ENCODE results near the gene PDHX.

The PDHX gene

GRCh38 chr11:34957206-34957605, 40.8 kb downstream of the PDHX start:
- Histone ChIP-seq H3K4me2 (ENCODE audit: low read depth, low read length, poor library complexity, severe bottlenecking) (no peak overlapping the region), H3K9me3 (ENCODE audit: insufficient read depth, low read depth, low read length) (no peaks in the 10 kb centered on the region), H3K27me3 (ENCODE audit: insufficient read depth, low read length, poor library complexity, severe bottlenecking) (no peaks in the 10 kb centered on the region), H2AFZ (ENCODE audit: low read length) (no peak overlapping the region), H3K4me1 (ENCODE audit: insufficient read depth, low read length, poor library complexity, severe bottlenecking) (no peaks in the 10 kb centered on the region), H3K4me3 (ENCODE audit: low read length, poor library complexity, severe bottlenecking) (no peak overlapping the region), H3K36me3 (ENCODE audit: insufficient read depth, low read length) (peaks cover 16% of the 10 kb centered on the region; the same call in 1 of the 2 replicates), H3F3A (ENCODE audit: low read depth) (no peaks in the 10 kb centered on the region), H3K9me2 (replicated peaks; ENCODE audit: low read depth, low read length) (no peaks in the 10 kb centered on the region), H3K9ac (ENCODE audit: low read depth, low read length, poor library complexity, severe bottlenecking) (no peak overlapping the region), H3K79me2 (ENCODE audit: insufficient read depth, low read length) (no peaks in the 10 kb centered on the region), H4K20me1 (ENCODE audit: insufficient read depth, low read length, poor library complexity, severe bottlenecking) (no peaks in the 10 kb centered on the region)
- no peak for TF ChIP-seq CTCF (conservative IDR thresholded peaks at IDR 0.05; ENCODE audit: low read length)
- no peak for TF ChIP-seq EZH2phosphoT487 (IDR thresholded peaks at IDR 0.05; ENCODE audit: borderline replicate concordance)

GRCh38 chr11:34957606-34958005, 41.2 kb downstream of the PDHX start:
- no peak for TF ChIP-seq EZH2phosphoT487 (IDR thresholded peaks at IDR 0.05; ENCODE audit: borderline replicate concordance)
- TF ChIP-seq CTCF (conservative IDR thresholded peaks at IDR 0.05; ENCODE audit: low read length): no peak
- no peaks in the 10 kb centered on the region for H3K27me3 ChIP-seq (ENCODE audit: insufficient read depth, low read length, poor library complexity, severe bottlenecking)
- H3K9me3 ChIP-seq (ENCODE audit: insufficient read depth, low read depth, low read length): no peaks in the 10 kb centered on the region
- peaks cover 16% of the 10 kb centered on the region; the same call in 1 of the 2 replicates for H3K36me3 ChIP-seq (ENCODE audit: insufficient read depth, low read length)
- H3K4me3 ChIP-seq (ENCODE audit: low read length, poor library complexity, severe bottlenecking): no peak overlapping the region
- H3K4me1 ChIP-seq (ENCODE audit: insufficient read depth, low read length, poor library complexity, severe bottlenecking): no peaks in the 10 kb centered on the region
- no peaks in the 10 kb centered on the region for H3F3A ChIP-seq (ENCODE audit: low read depth)
- no peak overlapping the region for H2AFZ ChIP-seq (ENCODE audit: low read length)
- H3K9me2 ChIP-seq (replicated peaks; ENCODE audit: low read depth, low read length): no peaks in the 10 kb centered on the region
- no peak overlapping the region for H3K4me2 ChIP-seq (ENCODE audit: low read depth, low read length, poor library complexity, severe bottlenecking)
- H3K9ac ChIP-seq (ENCODE audit: low read depth, low read length, poor library complexity, severe bottlenecking): no peak overlapping the region
- no peaks in the 10 kb centered on the region for H4K20me1 ChIP-seq (ENCODE audit: insufficient read depth, low read length, poor library complexity, severe bottlenecking)
- H3K79me2 ChIP-seq (ENCODE audit: insufficient read depth, low read length): no peaks in the 10 kb centered on the region

GRCh38 chr11:34959770-34960169, 43.4 kb downstream of the PDHX start:
- no peak overlapping the region for H2AFZ ChIP-seq (ENCODE audit: low read length)
- no peaks in the 10 kb centered on the region for H3K9me2 ChIP-seq (replicated peaks; ENCODE audit: low read depth, low read length)
- H3K9me3 ChIP-seq (ENCODE audit: insufficient read depth, low read depth, low read length): no peaks in the 10 kb centered on the region
- TF ChIP-seq CTCF (conservative IDR thresholded peaks at IDR 0.05; ENCODE audit: low read length) (no peak), EZH2phosphoT487 (IDR thresholded peaks at IDR 0.05; ENCODE audit: borderline replicate concordance) (no peak)
- no peaks in the 10 kb centered on the region for H3K79me2 ChIP-seq (ENCODE audit: insufficient read depth, low read length)
- peaks cover 24% of the 10 kb centered on the region; the same call in 1 of the 2 replicates for H3K36me3 ChIP-seq (ENCODE audit: insufficient read depth, low read length)
- no peaks in the 10 kb centered on the region for H3K27me3 ChIP-seq (ENCODE audit: insufficient read depth, low read length, poor library complexity, severe bottlenecking)
- no peak overlapping the region for H3K9ac ChIP-seq (ENCODE audit: low read depth, low read length, poor library complexity, severe bottlenecking)
- no peak overlapping the region for H3K4me2 ChIP-seq (ENCODE audit: low read depth, low read length, poor library complexity, severe bottlenecking)
- no peaks in the 10 kb centered on the region for H3K4me1 ChIP-seq (ENCODE audit: insufficient read depth, low read length, poor library complexity, severe bottlenecking)
- no peaks in the 10 kb centered on the region for H3F3A ChIP-seq (ENCODE audit: low read depth)
- no peaks in the 10 kb centered on the region for H4K20me1 ChIP-seq (ENCODE audit: insufficient read depth, low read length, poor library complexity, severe bottlenecking)
- no peak overlapping the region for H3K4me3 ChIP-seq (ENCODE audit: low read length, poor library complexity, severe bottlenecking)

All from Loucy (cell line).